ENCODE results near the gene ELK3.

ELK3 gene

DNA sequence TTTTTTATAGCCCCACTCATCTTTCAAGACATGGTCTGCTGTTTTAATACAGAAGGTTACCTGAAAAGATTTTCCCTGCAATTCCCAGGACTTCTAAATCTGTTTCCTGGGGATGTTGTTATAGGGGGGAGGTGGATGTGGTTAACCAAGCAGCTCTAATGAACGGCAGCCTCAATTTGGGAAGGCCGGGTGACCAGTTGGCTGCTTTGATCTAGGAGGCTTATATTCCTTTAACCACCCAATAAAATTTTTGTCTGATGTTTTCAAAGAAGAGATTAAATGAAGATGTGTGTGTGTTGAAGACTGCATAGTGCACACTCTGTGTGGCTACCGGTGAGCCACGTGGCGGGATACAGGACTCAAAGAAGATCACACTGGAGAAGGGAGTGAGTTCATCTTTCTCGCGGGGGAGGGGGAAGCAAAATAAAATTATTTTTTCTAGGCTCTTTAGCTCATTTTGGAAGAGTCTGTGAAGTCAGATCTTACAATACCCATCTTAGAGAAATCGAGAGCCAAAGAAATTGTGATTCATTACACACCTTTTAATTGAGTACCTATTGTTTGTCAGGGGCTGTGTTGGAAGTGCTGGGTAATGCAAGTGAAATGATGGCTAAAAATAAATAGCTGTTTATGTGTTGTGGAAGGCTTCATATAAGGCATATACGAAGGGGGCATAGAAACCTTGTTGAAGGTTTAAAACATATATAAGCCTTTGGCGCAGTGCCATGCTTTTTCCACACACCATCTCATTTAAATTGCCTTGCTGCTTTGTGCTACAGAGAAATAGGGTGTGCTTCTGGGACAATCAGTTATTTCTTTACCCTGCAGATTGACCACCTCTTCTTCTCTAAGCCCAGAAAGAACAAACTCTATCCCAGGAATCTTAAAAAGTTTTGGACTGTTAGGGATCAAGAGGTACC, 18.5 kb downstream of the ELK3 start:
- no peak for DNase-seq (ENCODE audit: low spot score)

DNA sequence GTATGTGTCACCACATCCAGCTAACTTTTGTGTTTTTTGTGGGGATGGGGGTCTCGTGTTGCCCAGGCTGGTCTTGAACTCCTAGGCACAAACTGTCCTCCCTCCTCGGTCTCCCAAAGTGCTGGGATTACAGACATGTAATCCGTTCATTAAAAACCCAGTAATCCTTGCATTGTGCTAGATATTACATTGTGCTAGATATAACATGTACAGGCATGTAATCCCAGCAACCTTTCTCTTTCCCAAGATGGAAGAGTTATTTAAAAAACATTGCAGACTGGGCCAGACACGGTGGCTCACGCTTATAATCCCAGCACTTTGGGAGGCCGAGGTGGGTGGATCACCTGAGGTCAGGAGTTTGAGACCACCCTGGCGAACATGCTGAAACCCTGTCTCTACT, 19.7 kb downstream of the ELK3 start:
- DNase-seq (ENCODE audit: low spot score) = no peak

DNA sequence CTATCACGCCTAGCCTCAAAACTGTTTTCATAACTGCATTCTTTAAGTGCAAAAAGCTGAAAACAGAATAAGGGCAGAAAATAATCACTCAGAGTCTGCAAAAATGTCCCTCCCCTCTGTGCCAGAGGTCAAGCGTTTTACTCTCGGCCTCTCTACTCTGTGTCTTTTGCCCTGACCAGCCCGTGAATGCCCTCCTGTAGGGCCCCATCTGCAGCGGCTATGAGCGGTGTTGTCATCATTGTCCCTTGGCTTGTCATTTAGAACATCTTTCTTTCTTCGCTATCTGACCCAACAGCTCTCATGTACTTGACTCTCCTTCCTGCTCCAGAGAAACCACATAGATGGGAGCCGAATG, 21.7 kb downstream of the ELK3 start:
- DNase-seq (ENCODE audit: low spot score) = no peak

DNA sequence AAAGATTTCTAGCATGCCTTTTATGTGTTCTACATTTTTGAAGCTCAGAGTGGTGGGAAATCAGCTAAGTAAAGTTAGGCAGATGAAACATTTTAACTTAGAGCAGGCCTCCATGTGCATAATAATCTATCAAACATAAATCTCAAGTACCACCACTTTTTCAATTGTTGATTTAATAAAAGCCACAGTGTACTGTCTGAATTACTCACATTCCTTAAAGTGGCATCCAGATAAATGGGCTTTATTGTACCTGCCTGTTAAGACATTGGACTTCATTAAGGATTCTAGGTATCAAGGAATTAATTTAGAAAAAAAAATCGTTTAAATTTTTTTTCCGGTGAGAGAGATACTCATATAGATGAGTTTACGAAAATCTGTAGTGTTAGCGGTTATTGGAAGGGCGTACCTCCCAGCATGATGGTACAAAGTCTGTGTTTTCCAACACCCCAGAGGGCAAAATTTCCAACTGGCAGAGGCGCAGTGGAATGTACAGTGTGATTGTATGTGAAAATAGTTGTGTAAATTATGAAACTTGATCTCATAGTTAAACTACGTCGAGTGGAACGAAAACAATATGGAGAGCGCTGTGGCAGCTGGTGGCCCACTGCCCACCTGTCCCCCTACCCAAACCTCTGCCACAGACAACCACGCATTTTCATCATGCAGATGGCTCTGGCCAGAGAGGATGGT, 25.0 kb downstream of the ELK3 start:
- no peak for DNase-seq (ENCODE audit: low spot score)

DNA sequence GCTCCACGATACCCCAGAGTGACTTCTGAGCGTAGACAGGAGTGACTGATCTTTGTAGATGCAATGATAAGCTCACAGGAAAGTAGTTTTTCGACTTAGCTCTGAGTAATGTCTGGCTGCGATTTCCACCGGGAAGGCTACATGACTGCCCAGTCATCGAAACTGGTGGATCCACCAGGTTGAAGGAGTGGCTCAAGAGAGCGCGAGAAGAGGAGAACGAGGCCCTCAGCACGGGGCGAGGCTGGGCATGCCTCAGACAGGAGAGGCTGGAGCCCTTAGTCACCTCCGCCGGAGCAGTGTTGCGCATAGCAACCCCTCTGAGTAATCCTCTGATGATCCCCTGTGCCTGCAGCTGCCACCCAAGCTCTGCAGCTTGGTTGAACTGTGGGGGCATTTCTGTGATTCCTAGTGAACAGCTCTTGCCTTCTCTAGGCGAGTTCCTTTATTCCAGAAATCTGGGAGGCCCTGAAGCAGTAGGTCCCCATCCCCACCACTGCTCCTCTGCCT, 25.6 kb downstream of the ELK3 start:
- peak; percentile 98 for DNase-seq (ENCODE audit: low spot score)

DNA sequence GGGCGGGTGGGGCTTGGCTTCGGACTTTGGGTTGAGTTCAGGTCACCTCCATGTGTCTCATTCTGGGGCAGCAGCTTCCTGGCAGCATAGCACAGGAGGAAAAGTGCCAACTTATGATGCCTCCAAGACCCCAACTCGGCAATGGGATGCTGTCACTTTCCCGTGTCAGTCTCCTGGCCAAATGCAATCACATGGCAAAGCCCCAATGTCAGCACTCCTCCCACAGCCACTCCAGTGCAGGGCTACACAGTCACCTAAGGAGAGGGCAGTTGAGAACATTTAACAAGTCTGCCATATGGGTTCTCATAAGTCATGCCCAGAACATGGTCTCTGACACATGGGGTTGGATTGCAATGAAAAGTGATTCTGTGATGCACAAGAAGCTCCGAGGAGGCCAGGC, 26.7 kb downstream of the ELK3 start:
- peak; percentile 34 for DNase-seq (ENCODE audit: low spot score)

DNA sequence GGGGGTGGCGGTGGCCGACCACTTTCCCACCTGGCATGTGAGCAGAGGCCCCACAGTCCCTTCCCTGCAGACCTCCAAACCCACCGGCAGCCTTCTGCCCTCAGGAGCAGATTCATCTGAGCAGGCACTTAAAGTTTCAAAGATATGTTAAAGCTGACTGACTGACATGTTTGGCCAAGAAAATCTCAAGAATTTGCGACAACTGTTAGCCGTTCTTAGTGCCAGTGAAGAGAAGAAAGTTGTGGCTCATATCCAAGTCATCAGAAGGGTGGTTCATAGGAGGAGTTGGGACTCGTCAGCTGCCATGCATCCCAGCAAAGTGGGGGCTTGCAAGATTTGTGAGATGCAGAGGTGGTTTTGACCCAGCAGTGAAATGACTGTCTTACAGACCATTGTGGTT, 27.2 kb downstream of the ELK3 start:
- DNase-seq (ENCODE audit: low spot score) = no peak

DNA sequence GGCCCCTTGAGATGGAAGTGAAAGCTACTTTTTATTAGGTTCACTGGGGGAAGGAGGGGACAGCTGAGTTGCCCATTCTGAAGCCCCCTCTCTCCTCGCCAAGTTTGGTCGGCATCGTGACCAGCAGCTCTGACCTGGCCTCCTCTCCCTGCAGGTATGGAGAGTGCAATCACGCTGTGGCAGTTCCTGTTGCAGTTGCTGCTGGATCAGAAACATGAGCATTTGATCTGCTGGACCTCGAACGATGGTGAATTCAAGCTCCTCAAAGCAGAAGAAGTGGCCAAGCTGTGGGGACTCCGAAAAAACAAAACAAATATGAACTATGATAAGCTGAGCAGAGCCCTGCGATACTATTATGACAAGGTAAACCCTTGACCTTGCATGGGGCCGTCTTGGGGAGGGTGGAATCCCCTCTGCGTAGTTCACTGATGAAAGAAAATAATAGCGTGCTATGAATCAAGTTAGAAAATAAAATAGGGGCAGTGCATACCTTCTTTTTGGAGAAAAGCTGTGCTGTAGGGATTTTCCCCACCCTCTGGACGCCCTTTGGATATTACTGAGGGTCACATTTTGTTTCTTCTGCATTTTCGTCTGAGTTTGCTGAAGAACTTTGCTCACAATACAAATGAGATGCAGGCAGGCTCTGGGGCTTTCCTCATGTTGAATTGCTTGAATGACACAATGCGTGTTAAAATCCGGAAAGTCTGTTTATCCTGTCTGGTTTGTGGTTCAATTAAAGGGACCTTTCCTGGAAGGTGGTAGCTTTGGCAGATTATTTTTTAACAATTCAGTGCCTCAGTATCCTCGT, 29.4 kb downstream of the ELK3 start:
- no peak for DNase-seq (ENCODE audit: low spot score)

DNA sequence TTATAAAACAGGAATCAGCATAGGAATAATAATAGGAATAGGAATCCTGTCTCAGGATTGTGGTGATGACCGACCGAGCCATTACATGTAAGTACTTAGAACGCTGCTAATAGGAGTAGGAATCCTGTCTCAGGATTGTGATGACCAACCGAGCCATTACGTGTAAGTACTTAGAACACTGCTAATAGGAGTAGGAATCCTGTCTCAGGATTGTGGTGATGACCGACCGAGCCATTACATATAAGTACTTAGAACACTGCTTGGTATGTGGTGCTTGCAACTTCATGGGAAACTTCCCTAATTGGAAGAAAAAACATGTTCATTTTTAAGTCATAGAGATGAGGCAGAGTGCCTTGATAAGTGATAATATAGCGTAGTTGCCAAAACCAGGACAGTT, 30.0 kb downstream of the ELK3 start:
- DNase-seq (ENCODE audit: low spot score) = no peak

DNA sequence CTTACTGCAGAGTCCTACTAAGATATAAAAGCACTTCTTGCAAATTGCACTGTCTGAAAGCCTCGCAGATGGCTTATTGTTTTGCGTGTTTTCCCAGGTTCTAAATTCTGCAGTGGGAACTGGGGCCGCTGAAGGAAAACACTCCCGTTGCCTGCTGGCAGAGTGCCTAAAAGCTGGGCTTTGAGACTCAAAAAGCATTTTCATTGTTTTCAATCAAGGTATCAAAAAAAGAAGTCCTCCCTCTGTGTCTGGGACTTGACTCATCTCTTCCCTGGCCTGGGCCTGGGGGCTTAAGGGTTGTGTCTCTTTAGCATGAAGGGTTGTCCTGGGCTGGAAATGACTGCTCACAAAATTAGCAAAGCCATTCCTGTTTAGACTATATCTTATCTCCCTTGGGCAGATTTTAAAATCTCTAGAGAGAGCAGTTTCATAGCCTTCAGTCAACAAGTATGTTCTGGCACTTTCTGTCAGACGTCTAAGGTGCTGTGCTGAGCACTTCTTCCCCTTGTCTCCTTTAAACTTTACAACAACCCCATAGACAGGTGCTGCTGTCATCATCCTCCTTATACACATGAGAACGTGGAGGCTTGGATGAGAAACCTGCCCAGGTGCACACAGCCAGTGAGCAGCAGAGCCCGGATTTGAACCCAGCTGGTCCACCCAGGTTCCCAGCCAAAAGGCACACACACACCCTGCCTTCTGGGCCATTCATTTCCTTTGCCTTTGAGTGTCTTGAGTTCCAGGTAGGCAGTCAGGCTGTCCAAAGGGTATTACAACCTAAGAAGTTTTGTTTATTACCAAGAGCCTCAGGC, 31.1 kb downstream of the ELK3 start:
- no peak for DNase-seq (ENCODE audit: low spot score)

DNA sequence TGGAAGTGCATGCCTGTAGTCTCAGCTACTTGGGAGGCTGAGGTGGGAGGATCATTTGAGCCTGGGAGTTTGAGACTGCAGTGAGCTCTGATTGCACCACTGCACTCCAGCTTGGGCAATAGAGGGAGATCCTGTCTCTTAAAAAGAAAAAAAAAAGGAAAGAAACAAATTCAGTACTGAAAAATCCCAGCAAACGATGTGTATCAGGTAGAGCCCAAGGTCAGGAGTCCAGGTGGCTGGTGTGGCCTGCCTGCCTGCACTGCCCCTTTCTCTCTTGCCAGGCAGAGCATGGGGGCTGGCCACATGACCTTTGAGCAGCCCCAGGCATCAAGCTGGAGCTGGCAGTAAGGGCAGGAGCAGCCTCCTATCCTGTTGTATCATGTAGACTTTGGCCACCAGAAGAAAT, 31.8 kb downstream of the ELK3 start:
- DNase-seq (ENCODE audit: low spot score) = no peak

DNA sequence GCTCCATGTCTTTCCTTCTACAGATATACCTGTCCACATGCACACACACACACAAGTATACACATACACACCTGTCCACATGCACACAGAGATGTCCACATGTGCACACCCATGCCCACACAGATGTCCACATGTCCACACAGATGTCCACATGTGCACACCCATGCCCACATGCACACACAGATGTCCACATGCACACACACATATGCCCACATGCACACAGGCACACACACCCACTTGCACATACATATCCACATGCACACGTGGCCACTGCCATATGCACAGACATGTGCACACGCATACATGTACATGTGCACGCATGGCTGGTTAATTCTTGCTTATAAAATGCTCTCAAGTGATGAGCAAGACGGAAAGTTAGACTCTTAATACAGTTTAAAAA, 32.2 kb downstream of the ELK3 start:
- no peak for DNase-seq (ENCODE audit: low spot score)

DNA sequence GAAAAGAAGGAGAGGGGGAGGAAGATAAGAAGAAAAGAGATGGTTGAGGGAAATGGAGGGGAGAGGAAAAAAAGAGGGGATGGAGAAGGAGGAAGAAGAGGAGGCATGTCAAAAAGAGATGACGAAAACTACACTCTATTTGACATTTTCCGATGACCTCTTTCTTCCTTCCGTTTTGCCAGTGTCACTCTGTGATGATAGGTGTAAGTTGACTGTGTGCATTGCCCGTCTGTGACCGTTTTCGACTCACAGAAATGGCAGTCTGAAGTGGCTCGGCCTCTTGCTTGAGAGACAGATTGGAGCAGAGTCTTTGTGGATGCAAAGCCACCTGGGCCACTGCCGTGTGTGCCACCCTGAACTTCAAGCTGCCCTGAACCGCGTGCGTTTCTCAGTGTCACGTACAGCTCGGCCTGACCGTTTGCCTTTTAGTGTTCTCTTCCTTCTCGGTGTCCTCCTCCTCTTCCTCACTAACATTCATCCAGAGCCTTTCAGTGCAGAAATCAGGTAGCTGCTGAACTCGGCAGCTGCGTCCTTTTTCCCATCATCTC, 32.7 kb downstream of the ELK3 start:
- no peak for DNase-seq (ENCODE audit: low spot score)

DNA sequence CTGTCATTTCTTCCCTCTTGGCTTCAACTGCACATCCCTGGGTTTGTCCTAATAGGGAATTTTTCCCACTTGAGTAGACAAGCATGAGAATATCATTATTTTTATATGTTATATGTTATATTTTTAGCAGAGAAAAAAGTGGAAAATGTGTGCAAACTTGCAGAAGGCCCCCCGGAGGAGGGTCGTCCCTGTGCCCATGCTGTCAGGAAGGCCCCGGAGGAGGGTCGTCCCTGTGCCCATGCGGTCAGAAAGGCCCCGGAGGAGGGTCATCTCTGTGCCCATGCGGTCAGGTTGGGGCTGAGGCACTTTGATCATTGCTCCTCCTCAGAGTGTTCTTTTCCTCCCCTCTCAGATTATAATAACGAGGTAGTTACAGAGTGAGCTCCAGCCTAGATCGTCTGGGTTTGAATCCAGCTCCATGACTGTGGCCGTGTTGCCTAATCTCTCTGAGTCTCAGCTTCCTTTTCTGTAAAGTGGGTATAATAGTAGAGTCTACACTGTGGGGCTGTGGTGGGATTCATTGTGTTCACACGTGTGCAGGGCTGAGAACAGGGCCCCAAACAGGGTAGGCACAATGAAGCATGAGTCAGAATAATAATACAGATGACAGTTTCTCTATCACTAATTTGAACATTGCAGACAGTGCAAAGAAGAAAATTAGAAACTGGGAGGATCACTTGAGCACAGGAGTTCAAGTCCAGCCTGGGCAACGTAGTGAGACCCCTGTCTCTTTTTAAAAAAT, 33.4 kb downstream of the ELK3 start:
- DNase-seq (ENCODE audit: low spot score) = no peak

DNA sequence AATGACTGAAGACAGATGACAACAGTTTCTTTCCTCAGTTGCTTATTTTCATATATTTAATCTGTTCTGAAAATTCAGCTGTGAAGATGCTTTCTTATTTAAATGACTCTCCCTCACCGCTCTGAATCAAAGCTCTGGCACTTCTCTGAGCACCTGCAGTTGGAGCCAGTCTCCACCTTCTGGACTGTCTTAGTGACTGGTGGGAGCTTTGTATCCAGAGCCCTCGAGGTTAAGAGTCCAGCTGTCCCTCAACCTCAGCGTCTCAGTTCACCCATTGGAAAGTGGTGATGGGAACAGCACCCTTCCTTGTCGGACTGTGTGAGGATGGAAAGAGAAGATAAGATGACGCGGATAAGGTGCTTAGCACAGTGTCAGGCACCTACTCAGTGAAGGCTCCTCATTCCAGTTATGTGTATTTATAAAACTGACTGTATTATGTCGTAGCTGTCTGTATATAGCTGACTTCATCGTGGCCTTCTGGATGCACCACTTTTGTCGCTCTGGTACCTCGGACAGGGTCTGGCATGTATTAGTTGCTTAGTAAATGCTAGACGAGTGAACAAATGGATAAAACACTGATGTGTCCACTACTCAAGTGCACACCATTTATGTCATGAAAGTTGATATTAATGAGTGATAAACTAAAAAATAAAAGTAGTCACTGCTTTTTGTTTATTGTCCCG, 34.5 kb downstream of the ELK3 start:
- DNase-seq (ENCODE audit: low spot score) = no peak

DNA sequence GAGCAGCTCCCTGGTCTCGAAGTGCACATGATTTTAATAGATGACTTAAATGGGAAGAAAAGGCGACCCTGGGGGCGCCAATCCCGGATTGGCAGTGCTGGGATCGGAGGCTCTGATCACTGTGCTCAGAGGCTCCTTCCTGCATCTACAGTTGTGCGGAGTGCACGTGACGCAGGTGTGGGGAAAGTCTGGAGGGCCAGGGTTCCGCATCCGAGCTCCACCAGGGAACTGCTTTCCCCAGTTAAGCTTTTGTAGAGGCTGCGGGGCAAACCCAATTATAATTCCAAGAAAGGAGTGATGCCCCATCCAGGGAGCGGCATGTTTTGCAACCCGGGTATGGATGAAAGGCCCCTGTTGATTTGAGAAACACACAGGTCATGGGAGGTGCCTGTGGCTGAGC, 36.5 kb downstream of the ELK3 start:
- DNase-seq (ENCODE audit: low spot score) = no peak

DNA sequence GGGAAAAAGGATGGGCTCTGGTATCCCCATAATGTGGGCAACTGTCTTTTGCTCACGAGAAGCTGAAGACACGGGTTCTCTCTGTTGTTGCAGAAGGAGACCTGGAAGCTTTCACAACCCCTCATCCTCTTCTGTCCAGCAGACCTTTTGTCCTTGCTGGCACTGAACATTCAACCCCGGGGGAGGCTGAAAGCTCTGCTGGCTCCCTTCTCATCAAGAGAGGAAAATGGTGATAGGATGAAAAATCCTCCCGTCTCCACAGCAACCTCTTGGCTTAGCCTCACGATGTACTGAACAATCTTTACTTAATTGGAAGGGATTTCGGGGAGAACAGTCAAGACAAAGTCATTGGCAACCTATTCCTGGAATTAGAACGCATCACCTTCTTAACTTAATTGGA, 39.0 kb downstream of the ELK3 start:
- DNase-seq (ENCODE audit: low spot score) = no peak

DNA sequence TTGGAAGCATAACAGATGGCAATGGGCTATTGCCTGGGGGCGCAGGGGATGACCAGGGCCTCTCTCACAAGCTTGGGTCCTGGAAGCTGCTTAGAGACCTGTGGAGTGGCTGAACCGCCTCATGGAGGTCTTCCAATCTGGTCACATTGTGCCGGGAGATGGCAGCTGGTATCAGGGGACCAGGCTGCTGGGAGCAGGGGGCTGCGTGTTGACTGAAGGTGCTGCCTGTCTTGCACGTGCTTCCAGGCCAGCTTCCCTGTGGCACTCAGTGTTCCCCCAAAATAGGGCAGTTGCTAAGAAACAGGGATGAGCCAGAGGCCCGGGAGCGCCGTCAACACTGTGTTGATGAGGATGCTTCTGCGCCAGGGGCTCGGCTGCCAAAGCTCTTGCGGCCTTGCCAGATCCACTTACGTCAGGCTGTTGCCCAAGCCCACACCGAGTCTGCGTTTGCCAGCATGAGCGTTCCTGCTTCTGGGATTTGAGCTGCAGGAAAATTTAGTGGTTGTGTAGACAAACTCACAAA, 39.8 kb downstream of the ELK3 start:
- DNase-seq (ENCODE audit: low spot score) = no peak

DNA sequence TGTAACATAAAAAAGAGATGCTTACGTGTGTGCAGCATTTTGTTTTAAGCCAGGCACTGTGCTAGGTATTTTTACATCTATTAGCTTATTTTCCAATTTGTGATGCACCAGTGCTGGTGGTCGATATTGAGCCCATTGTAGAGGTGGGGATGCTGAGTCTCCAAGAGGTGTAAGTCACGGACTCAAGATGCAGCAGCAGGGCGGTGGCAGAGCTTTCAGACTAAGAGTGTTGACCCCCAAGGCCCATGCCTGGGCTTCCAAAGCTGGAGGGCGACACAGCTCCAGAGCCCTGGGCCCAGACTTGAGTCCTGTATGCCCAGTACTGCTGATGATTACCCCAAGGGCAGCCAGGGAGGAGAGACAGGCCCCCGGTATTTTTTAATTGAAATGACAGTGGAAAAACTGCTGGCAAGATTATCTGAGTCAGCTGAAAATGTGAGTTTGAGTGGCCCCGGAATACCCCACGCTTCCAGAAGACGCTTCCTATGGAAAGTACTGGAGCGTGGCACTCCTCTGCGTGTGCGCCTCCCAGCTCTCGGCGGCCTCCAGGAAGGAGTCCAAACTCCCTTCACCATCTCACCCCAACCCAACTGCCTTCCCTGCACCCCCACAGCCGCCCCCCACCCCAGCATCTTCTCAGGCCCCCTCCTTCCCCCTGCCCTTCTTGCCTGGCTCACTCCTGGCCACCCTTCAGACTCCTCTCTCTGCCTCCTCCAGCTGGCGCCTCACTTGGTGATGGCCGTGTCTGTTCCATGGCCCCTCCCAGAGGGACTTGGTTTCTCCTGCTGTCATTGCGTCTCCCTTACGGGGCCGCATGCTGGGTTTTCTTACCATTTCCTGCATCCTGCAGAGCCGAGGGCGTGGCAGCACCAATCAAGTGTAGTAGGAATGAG, 40.7 kb downstream of the ELK3 start:
- DNase-seq (ENCODE audit: low spot score) = no peak
